Loucy (cell line): Measurements from ENCODE around the gene PGD.

Source experiments
- H2AFZ ChIP-seq: fragments of 200-600 bp; sonication (generic); 2 replicates; pipeline ENCODE4 v1.6.0; 2016; ENCODE audit warnings: antibody characterized with exemption, mild to moderate bottlenecking, low read length, moderate library complexity
- H3F3A ChIP-seq: fragments of 200-600 bp; 2 replicates; pipeline ENCODE4 v1.6.0; 2016; ENCODE audit warnings: antibody characterized with exemption, low read depth, mild to moderate bottlenecking
- H3K27me3 ChIP-seq: fragments of 200-600 bp; sonication (generic); 2 replicates; pipeline ENCODE4 v1.6.1; 2014; ENCODE audit warnings: low read length, mild to moderate bottlenecking; ENCODE audit not compliant: insufficient read depth, poor library complexity, severe bottlenecking
- H3K36me3 ChIP-seq: fragments of 200-600 bp; sonication (generic); 2 replicates; pipeline ENCODE4 v1.6.1; 2016; ENCODE audit warnings: low read length; ENCODE audit not compliant: insufficient read depth
- H3K4me1 ChIP-seq: fragments of 200-600 bp; sonication (generic); 2 replicates; pipeline ENCODE4 v1.5.1; 2014; ENCODE audit warnings: low read length, mild to moderate bottlenecking; ENCODE audit not compliant: insufficient read depth, poor library complexity, severe bottlenecking
- H3K4me2 ChIP-seq: fragments of 200-600 bp; sonication (generic); 2 replicates; pipeline ENCODE4 v1.6.0; 2014; ENCODE audit warnings: antibody characterized with exemption, low read length, low read depth, mild to moderate bottlenecking; ENCODE audit not compliant: poor library complexity, severe bottlenecking
- H3K4me3 ChIP-seq: fragments of 200-600 bp; sonication (generic); 2 replicates; pipeline ENCODE4 v1.5.1; 2014; ENCODE audit warnings: low read length, mild to moderate bottlenecking, mixed read lengths; ENCODE audit not compliant: poor library complexity, severe bottlenecking
- H3K79me2 ChIP-seq: fragments of 200-600 bp; sonication (generic); 2 replicates; pipeline ENCODE4 v1.6.1; 2014; ENCODE audit warnings: low read length; ENCODE audit not compliant: insufficient read depth
- H3K9ac ChIP-seq: fragments of 200-600 bp; sonication (generic); 2 replicates; pipeline ENCODE4 v1.6.0; 2014; ENCODE audit warnings: mild to moderate bottlenecking, low read depth, low read length, moderate library complexity; ENCODE audit not compliant: poor library complexity, severe bottlenecking
- H3K9me2 ChIP-seq: fragments of 200-600 bp; sonication (generic); replicated peaks from 2 replicates; pipeline ENCODE4 v1.6.1; 2016; ENCODE audit warnings: low read depth, low read length, mixed read lengths
- H3K9me3 ChIP-seq: fragments of 200-600 bp; sonication (generic); 2 replicates; pipeline ENCODE4 v1.6.1; 2014; ENCODE audit warnings: mild to moderate bottlenecking, antibody characterized with exemption, low read length, low read depth; ENCODE audit not compliant: insufficient read depth
- H4K20me1 ChIP-seq: fragments of 200-600 bp; sonication (generic); 2 replicates; pipeline ENCODE4 v1.6.0; 2014; ENCODE audit warnings: antibody characterized with exemption, low read length, mild to moderate bottlenecking; ENCODE audit not compliant: insufficient read depth, poor library complexity, severe bottlenecking
- CTCF ChIP-seq: fragments of 200-600 bp; sonication (generic); conservative IDR thresholded peaks from 2 replicates; pipeline ENCODE4 v1.5.1; 2014; ENCODE audit warnings: mild to moderate bottlenecking, antibody characterized with exemption, low read length
- EZH2phosphoT487 ChIP-seq: fragments of 200-600 bp; IDR thresholded peaks from 2 replicates; pipeline ENCODE4 v1.6.1; 2018; ENCODE audit warnings: antibody characterized with exemption, mild to moderate bottlenecking, moderate library complexity, borderline replicate concordance

PGD gene

GRCh38 chr1:10440794-10441193 lies 41.9 kb downstream of the PGD start:
- Histone ChIP-seq H3K4me2 (no peak overlapping the region), H2AFZ (no peak overlapping the region), H3K9ac (no peak overlapping the region), H3K4me1 (peaks cover 2% of the 10 kb centered on the region), H4K20me1 (no peaks in the 10 kb centered on the region), H3K9me3 (no peaks in the 10 kb centered on the region), H3K36me3 (no peaks in the 10 kb centered on the region), H3F3A (no peaks in the 10 kb centered on the region), H3K27me3 (no peaks in the 10 kb centered on the region), H3K4me3 (no peak overlapping the region), H3K9me2 (no peaks in the 10 kb centered on the region), H3K79me2 (no peaks in the 10 kb centered on the region)
- TF ChIP-seq EZH2phosphoT487 (no peak), CTCF (no peak)

- Histone ChIP-seq H3K4me1 (no peaks in the 10 kb centered on the region), H3K36me3 (no peaks in the 10 kb centered on the region), H4K20me1 (no peaks in the 10 kb centered on the region), H3K4me3 (no peak overlapping the region), H3K27me3 (no peaks in the 10 kb centered on the region), H3K9me2 (no peaks in the 10 kb centered on the region), H3K9ac (no peak overlapping the region), H3K79me2 (no peaks in the 10 kb centered on the region), H3K4me2 (no peak overlapping the region), H2AFZ (no peak overlapping the region), H3F3A (no peaks in the 10 kb centered on the region), H3K9me3 (no peaks in the 10 kb centered on the region)
- TF ChIP-seq CTCF, result no peak
- TF ChIP-seq EZH2phosphoT487, result no peak
Measured at GRCh38 chr1:10444248-10444647, 45.4 kb downstream of the PGD start.

GRCh38 chr1:10444795-10445397 lies 46.0 kb downstream of the PGD start:
- H3F3A ChIP-seq, result no peaks in the 10 kb centered on the region
- no peaks in the 10 kb centered on the region for H3K4me1 ChIP-seq
- no peak overlapping the region for H3K4me2 ChIP-seq
- H4K20me1 ChIP-seq, result no peaks in the 10 kb centered on the region
- no peaks in the 10 kb centered on the region for H3K79me2 ChIP-seq
- no peak for TF ChIP-seq CTCF
- TF ChIP-seq EZH2phosphoT487, result no peak
- H3K9me2 ChIP-seq, result no peaks in the 10 kb centered on the region
- H2AFZ ChIP-seq, result no peak overlapping the region
- no peak overlapping the region for H3K9ac ChIP-seq
- no peaks in the 10 kb centered on the region for H3K36me3 ChIP-seq
- H3K9me3 ChIP-seq, result no peaks in the 10 kb centered on the region
- no peaks in the 10 kb centered on the region for H3K27me3 ChIP-seq
- no peak overlapping the region for H3K4me3 ChIP-seq
